Measurements from ENCODE around the gene CLIC5.

The CLIC5 gene

GRCh38 chr6:46000905-46001304 is 14.8 kb downstream of the CLIC5 start:
- DNase-seq: no peak
- intact Hi-C loops (cut with DNase I): no loop called here

- no peak for DNase-seq
- intact Hi-C loops (cut with DNase I): no loop called here
Observed at GRCh38 chr6:45998524-45998923, 17.1 kb downstream of the CLIC5 start.

- DNase-seq: no peak
- intact Hi-C loops (cut with DNase I): no loop called here
Observed at GRCh38 chr6:45997875-45998506, 17.7 kb downstream of the CLIC5 start.

GRCh38 chr6:45991189-45991588 is 24.5 kb downstream of the CLIC5 start:
- no peak for DNase-seq
- intact Hi-C loops (cut with DNase I): no loop called here

DNA sequence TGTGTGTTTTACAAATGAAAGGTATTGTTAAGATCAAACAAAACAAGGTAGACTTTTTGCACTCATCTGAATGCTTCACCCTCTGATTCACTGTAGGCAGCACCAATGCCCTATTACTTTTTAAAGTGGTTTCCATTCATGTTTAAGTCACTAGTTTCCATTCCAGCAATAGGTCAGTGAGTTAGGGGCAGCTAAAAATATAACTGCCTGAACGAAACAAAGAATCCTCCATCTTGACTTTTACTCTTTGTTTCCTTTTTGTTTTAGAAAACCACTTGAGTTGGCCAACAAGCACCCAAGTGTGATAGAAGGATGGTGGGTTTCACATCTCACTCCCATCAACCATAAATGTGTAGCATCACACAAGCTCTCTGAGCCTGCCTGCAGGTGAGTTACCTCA is 25.5 kb downstream of the CLIC5 start:
- intact Hi-C loops (cut with DNase I): no loop called here
- no peak for DNase-seq

- intact Hi-C loops (cut with DNase I): no loop called here
- no peak for DNase-seq
Observed at GRCh38 chr6:45988635-45989034, 27.0 kb downstream of the CLIC5 start.

DNA sequence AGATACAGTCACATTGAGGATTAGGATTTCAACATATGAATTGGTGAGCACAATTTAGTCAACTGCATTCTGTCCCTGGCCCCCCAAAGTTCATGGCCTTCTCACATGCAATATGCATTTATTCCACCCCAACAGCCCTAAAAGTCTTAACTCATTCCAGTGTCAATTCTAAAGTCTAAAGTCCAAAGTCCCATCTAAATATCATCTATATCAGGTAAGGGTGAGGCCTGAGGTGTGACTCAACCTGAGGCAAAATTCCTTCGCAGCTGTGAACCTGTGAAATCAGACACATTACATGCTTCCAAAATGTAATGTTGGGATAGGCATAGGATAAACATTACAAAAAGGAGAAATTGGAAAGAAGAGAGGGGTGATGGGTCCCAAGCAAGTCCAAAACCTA is 27.8 kb downstream of the CLIC5 start:
- no peak for DNase-seq
- intact Hi-C loops (cut with DNase I): no loop called here

GRCh38 chr6:45986746-45987274 is 28.9 kb downstream of the CLIC5 start:
- DNase-seq: no peak
- intact Hi-C loops (cut with DNase I): no loop called here

DNA sequence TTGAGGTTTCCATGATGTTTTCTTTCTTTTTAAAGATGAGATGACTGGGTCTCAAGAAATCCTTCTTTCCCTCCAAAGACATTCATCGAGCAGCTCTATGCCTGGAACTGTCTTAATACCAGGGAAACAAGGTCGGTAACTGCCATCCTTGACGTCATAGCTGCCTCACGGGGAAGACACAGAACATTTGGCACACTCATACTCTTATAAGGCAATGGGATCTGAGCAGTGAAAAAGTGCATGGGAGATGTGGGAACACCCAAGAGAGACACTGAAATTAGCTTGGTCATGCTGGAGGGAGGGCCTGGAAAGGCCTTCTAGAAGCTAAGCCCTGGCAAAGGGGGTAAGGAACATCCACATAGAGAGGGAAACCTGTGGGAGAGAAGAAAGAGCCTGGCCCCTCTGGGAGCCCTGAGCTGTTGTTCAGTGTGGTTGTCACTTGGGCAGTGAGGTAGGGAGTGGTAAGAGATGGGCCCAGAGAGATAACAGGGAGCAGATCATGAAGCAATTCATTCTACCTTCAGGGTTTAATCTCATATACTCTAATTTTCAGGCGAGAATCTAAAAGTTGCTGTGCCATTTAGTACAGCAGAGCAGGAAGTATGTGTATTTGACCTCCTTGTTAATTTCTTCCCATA is 30.8 kb downstream of the CLIC5 start:
- intact Hi-C loops (cut with DNase I): no loop called here
- no peak for DNase-seq

DNA sequence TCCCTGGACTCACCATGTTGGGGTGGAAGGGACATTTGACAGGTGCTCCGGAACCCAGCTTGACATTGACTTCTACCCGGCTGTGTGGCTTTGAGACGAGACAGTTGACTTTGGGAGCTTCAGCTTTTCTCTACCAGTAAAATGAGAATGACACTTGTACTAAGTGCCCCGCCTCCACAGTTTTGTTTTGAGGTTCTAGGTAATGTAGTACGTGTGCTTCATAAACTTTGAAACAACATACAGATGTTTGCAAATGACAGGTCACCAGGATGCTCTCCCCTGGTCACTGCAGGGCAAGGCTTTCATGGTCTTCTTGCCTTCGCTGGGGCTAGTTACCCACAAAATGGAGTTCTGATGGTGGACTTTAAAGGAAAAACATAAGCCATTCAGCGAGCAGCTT is 31.3 kb downstream of the CLIC5 start:
- intact Hi-C loops (cut with DNase I): no loop called here
- DNase-seq: no peak

DNA sequence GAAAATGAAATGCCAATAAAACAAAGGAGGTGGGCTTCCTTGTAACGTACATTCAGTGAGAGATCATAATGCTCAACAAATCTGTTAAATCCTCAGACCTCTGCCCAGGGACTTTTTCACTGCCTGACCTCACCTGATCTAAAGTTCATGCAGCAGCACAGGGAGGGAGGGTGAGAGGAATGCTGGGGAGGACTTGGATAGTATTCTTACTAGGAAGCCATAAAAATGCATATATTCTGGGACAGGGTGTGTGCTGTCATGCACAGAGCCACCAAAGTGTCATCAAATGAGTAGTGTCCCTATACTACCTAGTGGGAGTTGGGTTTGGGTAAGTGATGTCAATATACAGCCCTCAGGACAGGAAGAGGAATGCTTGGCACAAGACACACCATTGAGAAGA is 32.6 kb downstream of the CLIC5 start:
- intact Hi-C loops (cut with DNase I): no loop called here
- DNase-seq: no peak

DNA sequence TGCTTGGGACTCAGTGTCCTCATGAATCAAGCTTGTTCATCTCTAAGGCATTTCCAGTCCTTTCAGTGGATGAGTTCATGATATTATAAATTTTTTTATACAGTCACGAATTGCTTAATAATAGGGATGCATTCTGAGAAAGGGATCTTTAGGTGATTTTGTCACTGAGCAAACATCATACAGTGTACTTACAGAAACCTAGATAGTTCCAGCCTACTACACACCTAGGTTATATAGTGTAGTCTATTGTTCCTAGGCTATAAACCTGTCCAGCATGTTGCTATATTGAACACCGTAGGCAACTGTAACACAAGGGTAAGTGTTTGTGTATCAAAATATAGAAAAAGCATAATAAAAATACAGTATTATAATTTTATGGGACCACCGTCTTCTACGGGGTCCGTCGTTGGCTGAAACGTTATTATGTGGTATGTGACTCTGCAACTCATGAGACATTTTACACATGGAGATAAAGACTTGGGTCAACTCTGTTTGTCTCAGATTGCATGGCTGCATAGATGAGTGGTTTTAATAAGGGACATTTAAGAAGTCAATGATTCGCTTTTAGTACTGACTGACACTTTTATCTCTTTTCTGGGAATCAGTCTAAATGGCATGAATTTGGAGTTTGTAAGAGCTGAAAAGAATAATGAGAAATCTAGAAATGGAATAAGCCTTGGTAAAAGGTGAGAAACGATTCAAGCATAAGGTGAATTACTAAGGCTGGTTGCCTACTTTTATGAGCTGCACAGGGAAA is 33.2 kb downstream of the CLIC5 start:
- intact Hi-C loops (cut with DNase I): no loop called here
- no peak for DNase-seq

DNA sequence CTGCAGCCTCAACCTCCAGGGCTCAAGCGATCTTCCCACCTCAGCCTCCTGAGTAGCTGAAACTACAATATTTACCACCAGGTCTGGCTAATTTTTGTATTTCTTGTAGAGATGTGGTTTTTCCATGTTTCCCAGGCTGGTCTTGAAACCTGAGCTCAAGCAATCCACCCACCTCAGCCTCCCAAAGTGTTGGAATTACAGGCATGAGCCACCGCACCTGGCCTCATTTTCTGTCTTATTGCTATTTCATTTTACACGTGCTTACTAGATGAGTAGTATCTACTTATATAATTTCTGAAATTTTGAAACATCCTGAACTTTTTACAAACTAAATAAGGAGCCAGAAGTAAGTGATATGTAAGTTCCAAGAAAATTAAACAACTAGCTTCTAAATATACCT is 34.6 kb downstream of the CLIC5 start:
- intact Hi-C loops (cut with DNase I): no loop called here
- no peak for DNase-seq

- intact Hi-C loops (cut with DNase I): no loop called here
- DNase-seq: no peak
Observed at GRCh38 chr6:45979311-45979710, 36.3 kb downstream of the CLIC5 start.

DNA sequence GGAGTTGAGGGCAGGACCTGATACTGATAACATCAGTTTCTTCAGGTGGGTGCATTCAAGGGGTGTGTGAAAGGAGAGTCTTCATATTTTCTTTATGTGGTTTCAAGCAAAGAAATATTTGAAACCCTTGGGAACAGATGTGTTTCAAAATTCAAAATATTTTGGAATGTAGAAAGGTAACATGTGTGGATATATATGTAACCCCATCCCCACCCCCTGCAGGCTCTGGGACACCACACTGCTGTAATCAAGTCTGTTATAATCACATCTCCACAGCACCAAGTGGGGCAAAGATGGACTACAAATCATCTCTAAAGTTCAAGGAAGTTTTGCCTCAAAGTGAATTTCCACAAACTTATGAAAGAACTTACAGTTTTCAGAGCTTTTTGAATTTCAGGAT is 41.1 kb downstream of the CLIC5 start:
- no peak for DNase-seq

GRCh38 chr6:45972795-45973503 is 42.7 kb downstream of the CLIC5 start:
- DNase-seq: no peak
- intact Hi-C loops (cut with DNase I): no loop called here

More for the DNA sequence above, 41.1 kb downstream of the CLIC5 start:
- intact Hi-C loops (cut with DNase I): no loop called here

GRCh38 chr6:45971287-45971686 is 44.4 kb downstream of the CLIC5 start:
- no peak for DNase-seq
- intact Hi-C loops (cut with DNase I): no loop called here

GRCh38 chr6:45970326-45970725 is 45.3 kb downstream of the CLIC5 start:
- intact Hi-C loops (cut with DNase I): no loop called here
- no peak for DNase-seq

DNA sequence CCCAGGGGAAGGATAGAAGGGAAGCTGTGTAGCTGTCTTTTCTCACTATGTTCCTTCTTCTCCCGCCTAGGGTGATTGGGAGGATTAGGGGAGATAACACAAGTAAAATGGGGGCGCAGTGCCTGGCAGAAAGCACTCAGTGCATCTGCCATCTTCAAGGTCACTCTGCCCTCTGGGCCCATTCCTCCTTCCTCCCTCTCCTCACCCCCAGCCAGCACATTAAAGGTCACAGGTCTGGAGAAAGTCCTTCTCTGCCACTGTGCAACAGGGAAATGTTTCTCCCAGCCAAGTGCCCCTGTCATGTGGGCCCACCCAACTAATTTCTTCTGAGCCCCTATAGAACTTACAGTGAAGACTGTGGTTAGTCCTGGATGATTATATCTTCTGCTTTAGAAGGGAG is 45.8 kb downstream of the CLIC5 start:
- DNase-seq: no peak
- intact Hi-C loops (cut with DNase I): no loop called here

DNA sequence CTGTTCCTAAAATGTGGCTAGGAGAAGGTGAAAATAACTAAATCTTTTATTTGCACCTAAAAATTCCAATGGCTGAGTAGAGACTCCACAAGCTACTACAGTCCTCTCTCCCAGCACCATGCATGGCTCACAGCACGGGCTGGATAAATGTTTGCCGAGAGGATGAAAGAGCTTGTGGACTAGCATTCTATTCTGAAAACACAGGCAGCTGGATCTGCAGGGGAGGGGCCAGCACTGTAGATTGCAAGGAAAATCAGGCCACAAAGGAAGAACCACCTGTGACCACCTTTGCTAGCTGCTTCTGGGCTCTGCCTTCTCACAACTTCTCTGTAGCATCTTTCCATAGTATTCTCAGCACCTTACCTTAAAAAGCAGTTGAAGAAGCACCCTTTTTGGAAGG is 46.6 kb downstream of the CLIC5 start:
- intact Hi-C loops (cut with DNase I): no loop called here

GRCh38 chr6:45967363-45967762 is 48.3 kb downstream of the CLIC5 start:
- no peak for DNase-seq
- intact Hi-C loops (cut with DNase I): no loop called here

More for the DNA sequence above, 46.6 kb downstream of the CLIC5 start:
- DNase-seq: no peak

Data from posterior cingulate gyrus (tissue), 11 donors.